H1 (cell line): ENCODE results near the gene C1S. TPM values are rescaled to one million over a fixed set of nuclear protein-coding genes. Genes with fewer than 3 reads are reported as not detected.

Source experiments
- BCL11A ChIP-seq, 2 experiments: IDR thresholded peaks; one replicate each; pipeline ENCODE4 v1.6.1; 2011; ENCODE audit warnings: low read depth in 2 of 2, low read length in 2 of 2, mild to moderate bottlenecking in 2 of 2
- BRCA1 ChIP-seq: IDR thresholded peaks from 2 replicates; pipeline ENCODE4 v1.6.1; 2012; ENCODE audit warnings: low read depth, low read length, improper control_type of control experiment
- CTBP2 ChIP-seq: IDR thresholded peaks from 2 replicates; pipeline ENCODE4 v1.7.0; 2011; ENCODE audit warnings: borderline replicate concordance, mild to moderate bottlenecking, moderate library complexity, mixed read lengths, low read length; ENCODE audit not compliant: insufficient read depth, insufficient read length
- EP300 ChIP-seq, 2 experiments: IDR thresholded peaks; 1 replicate in 1 of 2; 2 replicates in 1 of 2; pipeline ENCODE4 v1.6.1; 2011 to 2012; ENCODE audit warnings: low read depth in 2 of 2, low read length in 2 of 2, mild to moderate bottlenecking in 2 of 2, borderline replicate concordance in 1 of 2, inconsistent platforms in 1 of 2, moderate library complexity in 1 of 2
- MAFK ChIP-seq: IDR thresholded peaks from 2 replicates; pipeline ENCODE4 v1.6.1; 2012; ENCODE audit warnings: low read depth, mild to moderate bottlenecking, improper control_type of control experiment, low read length
- polyA plus RNA-seq, 7 experiments: library from polyadenylated mRNA; depleted of rRNA in 3 of 7; stranded (reverse) in 5 of 7; unstranded in 2 of 7; fragments of >200 nt in 5 of 7; fragments of 200-250 nt in 2 of 7; gene quantifications; 1 replicate in 5 of 7; 2 replicates in 1 of 7; 4 replicates in 1 of 7; pipeline versions ENCODE4 v1.2.1 to v1.2.3, GENCODE V29; 2011 to 2013; ENCODE audit warnings: missing spikeins in 2 of 7, mixed read lengths in 2 of 7
- total RNA-seq: library from RNA; stranded (reverse); fragmentation: NEBNext Ultra II Directional; extraction: Animal tissue kit (Norgen Biotek cat#: 25700); gene quantifications from 2 replicates; pipeline ENCODE4 v1.2.1, GENCODE V29; 2021

C1S gene
- total and polyA plus RNA-seq, 2 of the 8 experiments (the other 6 are each of a cell fraction or from before 2014, with no cell fraction given) = 4.4 to 7.3 TPM

GRCh38 chr12:7018350-7019042 is 42.0 kb upstream of the C1S start, which contains the start of gene LPCAT3 (continued):
- TF ChIP-seq EP300 (IDR thresholded peaks at IDR 0.05; ENCODE audit: borderline replicate concordance in 1 of 2, low read depth in 2 of 2, low read length in 2 of 2) (peak in 1 of 2 experiments; percentile 66; a peak in 1 of 3 replicates), BRCA1 (no peak), MAFK (no peak), BCL11A (IDR thresholded peaks at IDR 0.05; ENCODE audit: low read depth in 2 of 2, low read length in 2 of 2) (no peak), CTBP2 (no peak)
- TF ChIP-seq, all 59 proteins: peak for 20
